Gastrocnemius medialis (tissue), 4 donors: Measurements from ENCODE around the gene MICU1. TPM values are rescaled to one million over a fixed set of nuclear protein-coding genes. Genes with fewer than 3 reads are reported as not detected.
"Not testable (repeated sequence)": the region's sequence is repeated elsewhere in the genome, so short reads cannot be mapped to it uniquely, and the experiment has no call there.

Experiments used
- ATAC-seq, 2 donors: fragments of 150-250 bp; one replicate each; pipeline ENCODE4 v1.9.1; 2016
- DNase-seq, 2 donors: peaks; one replicate each; pipeline ENCODE4 v3.0.0-alpha.2; 2019
- H3K27ac ChIP-seq, 4 donors: fragments of 200-600 bp; sonication (generic); 1 replicate in 1 of 4; 2 replicates in 3 of 4; pipeline ENCODE4 v1.5.1; 2016 to 2018; ENCODE audit warnings: mild to moderate bottlenecking in 2 of 4, moderate library complexity in 1 of 4
- H3K27me3 ChIP-seq, 3 donors: fragments of 200-600 bp; sonication (generic) in 2 of 3; 1 replicate in 1 of 3; 2 replicates in 2 of 3; pipeline versions ENCODE4 v1.5.1 to v1.6.0; 2016 to 2019; ENCODE audit warnings: mild to moderate bottlenecking in 1 of 3, moderate library complexity in 1 of 3
- H3K36me3 ChIP-seq, 2 donors: fragments of 200-600 bp; sonication (generic) in 1 of 2; one replicate each; pipeline ENCODE4 v1.5.1; 2017 to 2018
- H3K4me1 ChIP-seq, 2 donors: fragments of 200-600 bp; sonication (generic) in 1 of 2; one replicate each; pipeline ENCODE4 v1.5.1; 2016 to 2017; ENCODE audit warnings: mild to moderate bottlenecking in 2 of 2
- H3K4me3 ChIP-seq, 4 donors: fragments of 200-600 bp; sonication (generic) in 3 of 4; 1 replicate in 1 of 4; 2 replicates in 3 of 4; pipeline ENCODE4 v1.5.1; 2016 to 2019; ENCODE audit warnings: mild to moderate bottlenecking in 2 of 4
- H3K9me3 ChIP-seq, 3 donors: fragments of 200-600 bp; sonication (generic) in 2 of 3; 1 replicate in 1 of 3; 2 replicates in 2 of 3; pipeline ENCODE4 v1.5.1; 2016 to 2019
- CTCF ChIP-seq, 5 experiments: fragments of 450-650 bp in 3 of 5; fragments of 200-600 bp in 2 of 5; sonication (generic) in 2 of 5; IDR thresholded peaks in 4 of 5; conservative IDR thresholded peaks in 1 of 5; 1 replicate in 4 of 5; 2 replicates in 1 of 5; pipeline ENCODE4 v1.5.1; 2016 to 2019; ENCODE audit warnings: antibody characterized with exemption in 5 of 5, mild to moderate bottlenecking in 3 of 5, moderate library complexity in 3 of 5
- POLR2A ChIP-seq, 2 donors: fragments of 450-650 bp; IDR thresholded peaks; one replicate each; pipeline ENCODE4 v1.6.1; 2017; ENCODE audit warnings: antibody characterized with exemption in 2 of 2, mild to moderate bottlenecking in 2 of 2, moderate library complexity in 2 of 2
- in situ Hi-C, 4 donors: fragments of 200-750 bp; cut with MboI; loops; one replicate each; pipeline versions ENCODE4 v1.15.0 to v1.8.0; 2017; ENCODE audit warnings: low sequenced_read_pairs in 4 of 4
- intact Hi-C: fragments of 100-400 bp; cut with DNase I; formaldehyde crosslinking; loops from one replicate; pipeline ENCODE4 v1.15.1; 2023; ENCODE audit warnings: low total_unique reads
- total RNA-seq, 4 donors: library from RNA; depleted of rRNA; stranded (reverse); fragments of >200 nt; gene quantifications; one replicate each; pipeline versions ENCODE4 v1.1.0 to v1.2.3, GENCODE V29; 2016

MICU1 gene
- total RNA-seq, 4 donors from 2014 or later, result 42.7 to 62.2 (median 51.9) TPM

GRCh38 chr10:72455889-72456595 is 169.8 kb downstream of the MICU1 start:
- intact Hi-C loops, result no loop called here
- DNase-seq (no peak), ATAC-seq (no peak)
- H3K4me3 ChIP-seq, result no peak overlapping the region
- in situ Hi-C loops, result no loop called here
- H3K9me3 ChIP-seq, result no peaks in the 10 kb centered on the region
- H3K4me1 ChIP-seq, result no peaks in the 10 kb centered on the region
- H3K36me3 ChIP-seq, result peaks cover 0 to 6% of the 10 kb centered on the region in 2 donors
- TF ChIP-seq POLR2A (IDR thresholded peaks at IDR 0.05), result no peak
- no peak for TF ChIP-seq CTCF (IDR thresholded peaks at IDR 0.05 in 4 of 5, conservative IDR thresholded peaks at IDR 0.05 in 1 of 5)
- H3K27me3 ChIP-seq, result no peaks in the 10 kb centered on the region
- H3K27ac ChIP-seq, result no peak overlapping the region

GRCh38 chr10:72449941-72450441 is 175.9 kb downstream of the MICU1 start:
- no peaks in the 10 kb centered on the region for H3K27me3 ChIP-seq

GRCh38 chr10:72445851-72446250 is 180.0 kb downstream of the MICU1 start:
- H3K4me1 ChIP-seq, result no peaks in the 10 kb centered on the region
- no peaks in the 10 kb centered on the region for H3K9me3 ChIP-seq
- intact Hi-C loops (no loop called here), in situ Hi-C loops (no loop called here)
- ATAC-seq, result no peak
- no peaks in the 10 kb centered on the region for H3K27me3 ChIP-seq
- H3K36me3 ChIP-seq, result peaks cover 0 to 7% of the 10 kb centered on the region in 2 donors
- no peak overlapping the region for H3K27ac ChIP-seq
- TF ChIP-seq CTCF (IDR thresholded peaks at IDR 0.05 in 4 of 5, conservative IDR thresholded peaks at IDR 0.05 in 1 of 5) (no peak), POLR2A (IDR thresholded peaks at IDR 0.05) (no peak)
- H3K4me3 ChIP-seq, result no peak overlapping the region
- no peak for DNase-seq

More at GRCh38 chr10:72449941-72450441, 175.9 kb downstream of the MICU1 start:
- DNase-seq (no peak), ATAC-seq (no peak)
- Histone ChIP-seq H3K27ac (no peak overlapping the region), H3K4me1 (no peaks in the 10 kb centered on the region), H3K9me3 (no peaks in the 10 kb centered on the region), H3K36me3 (peaks cover 0 to 7% of the 10 kb centered on the region in 2 donors), H3K4me3 (no peak overlapping the region)
- TF ChIP-seq CTCF (IDR thresholded peaks at IDR 0.05 in 4 of 5, conservative IDR thresholded peaks at IDR 0.05 in 1 of 5), result no peak
- TF ChIP-seq POLR2A (IDR thresholded peaks at IDR 0.05), result no peak
- intact Hi-C loops, result no loop called here
- in situ Hi-C loops, result no loop called here

- H3K36me3 ChIP-seq, intact Hi-C loops, H3K4me1 ChIP-seq, H3K27ac ChIP-seq, H3K4me3 ChIP-seq, H3K27me3 ChIP-seq, ATAC-seq, DNase-seq, in situ Hi-C loops, H3K9me3 ChIP-seq: not testable (repeated sequence)
These were observed 182.9 kb downstream of the MICU1 start for GRCh38 chr10:72442969-72443368.

- Histone ChIP-seq H3K4me3 (no peak overlapping the region), H3K4me1 (no peaks in the 10 kb centered on the region), H3K27ac (no peak overlapping the region), H3K27me3 (no peaks in the 10 kb centered on the region), H3K36me3 (no peaks in the 10 kb centered on the region), H3K9me3 (no peaks in the 10 kb centered on the region)
- no peak for TF ChIP-seq POLR2A (IDR thresholded peaks at IDR 0.05)
- no peak for TF ChIP-seq CTCF (IDR thresholded peaks at IDR 0.05 in 4 of 5, conservative IDR thresholded peaks at IDR 0.05 in 1 of 5)
- in situ Hi-C loops (no loop called here), intact Hi-C loops (no loop called here)
- ATAC-seq, result no peak
- no peak for DNase-seq
These were observed 190.3 kb downstream of the MICU1 start for GRCh38 chr10:72435570-72435969.

- intact Hi-C loops, H3K4me1 ChIP-seq, H3K27ac ChIP-seq, H3K9me3 ChIP-seq, H3K27me3 ChIP-seq, DNase-seq, in situ Hi-C loops, H3K36me3 ChIP-seq, ATAC-seq, H3K4me3 ChIP-seq: not testable (repeated sequence)
These were observed 194.9 kb downstream of the MICU1 start for GRCh38 chr10:72430936-72431335.
